ENCODE measurements around the gene ANKAR.

The ANKAR gene

GRCh38 chr2:189674374-189675112, at the start of gene ANKAR:
TSS of gene ANKAR (plus strand) at chr2:189674670. CDS start at chr2:189676491, 1,821 bp downstream.
- Mint-ChIP-seq H3K27ac (peak within 1 kb of the TSS; percentile 98), H3K9me3 (no peaks in the 10 kb centered on the region), H3K4me3 (peak within 1 kb of the TSS; percentile 82), H3K4me1 (peaks cover 31% of the 10 kb centered on the region), H3K36me3 (peaks cover 44% of the 10 kb centered on the region)
- peak; percentile 95 for ATAC-seq
- peak; percentile 78 to 91 for DNase-seq (ENCODE audit: low spot score in 2 of 2)

- DNase-seq (ENCODE audit: low spot score in 2 of 2) (no peak), ATAC-seq (no peak)
- H3K4me3 Mint-ChIP-seq: no peak overlapping the region
- peaks cover 5% of the 10 kb centered on the region for H3K4me1 Mint-ChIP-seq
- H3K27ac Mint-ChIP-seq: no peak overlapping the region
- no peaks in the 10 kb centered on the region for H3K9me3 Mint-ChIP-seq
- H3K36me3 Mint-ChIP-seq: no peaks in the 10 kb centered on the region
Measured at GRCh38 chr2:189625636-189626035, 48.8 kb upstream of the ANKAR start.

GRCh38 chr2:189627789-189628188, 46.7 kb upstream of the ANKAR start:
- H3K9me3 Mint-ChIP-seq: no peaks in the 10 kb centered on the region
- no peaks in the 10 kb centered on the region for H3K36me3 Mint-ChIP-seq
- no peak overlapping the region for H3K4me3 Mint-ChIP-seq
- DNase-seq (ENCODE audit: low spot score in 2 of 2): no peak
- peaks cover 5% of the 10 kb centered on the region for H3K4me1 Mint-ChIP-seq
- no peak overlapping the region for H3K27ac Mint-ChIP-seq
- no peak for ATAC-seq

GRCh38 chr2:189628817-189629530, 45.5 kb upstream of the ANKAR start:
- DNase-seq (ENCODE audit: low spot score in 2 of 2) (no peak), ATAC-seq (no peak)
- H3K27ac Mint-ChIP-seq: no peak overlapping the region
- H3K4me1 Mint-ChIP-seq: peaks cover 5% of the 10 kb centered on the region
- H3K36me3 Mint-ChIP-seq: no peaks in the 10 kb centered on the region
- H3K4me3 Mint-ChIP-seq: no peak overlapping the region
- no peaks in the 10 kb centered on the region for H3K9me3 Mint-ChIP-seq

GRCh38 chr2:189629531-189630453, 44.7 kb upstream of the ANKAR start:
- peaks cover under 1% of the 10 kb centered on the region for H3K4me1 Mint-ChIP-seq
- no peak overlapping the region for H3K27ac Mint-ChIP-seq
- H3K36me3 Mint-ChIP-seq: no peaks in the 10 kb centered on the region
- H3K4me3 Mint-ChIP-seq: no peak overlapping the region
- no peak for ATAC-seq
- no peaks in the 10 kb centered on the region for H3K9me3 Mint-ChIP-seq
- DNase-seq (ENCODE audit: low spot score in 2 of 2): no peak

- no peaks in the 10 kb centered on the region for H3K4me1 Mint-ChIP-seq
- H3K36me3 Mint-ChIP-seq: no peaks in the 10 kb centered on the region
- ATAC-seq (no peak), DNase-seq (ENCODE audit: low spot score in 2 of 2) (no peak)
- no peak overlapping the region for H3K4me3 Mint-ChIP-seq
- no peak overlapping the region for H3K27ac Mint-ChIP-seq
- no peaks in the 10 kb centered on the region for H3K9me3 Mint-ChIP-seq
Measured at GRCh38 chr2:189631849-189632248, 42.6 kb upstream of the ANKAR start.

GRCh38 chr2:189633392-189633811, 41.1 kb upstream of the ANKAR start:
- Mint-ChIP-seq H3K27ac (no peak overlapping the region), H3K9me3 (no peaks in the 10 kb centered on the region), H3K36me3 (no peaks in the 10 kb centered on the region), H3K4me3 (no peak overlapping the region), H3K4me1 (no peaks in the 10 kb centered on the region)
- DNase-seq (ENCODE audit: low spot score in 2 of 2) (no peak), ATAC-seq (no peak)

- Mint-ChIP-seq H3K4me1 (no peaks in the 10 kb centered on the region), H3K4me3 (no peak overlapping the region), H3K9me3 (no peaks in the 10 kb centered on the region), H3K36me3 (no peaks in the 10 kb centered on the region), H3K27ac (no peak overlapping the region)
- ATAC-seq: no peak
- no peak for DNase-seq (ENCODE audit: low spot score in 2 of 2)
Measured at GRCh38 chr2:189635353-189635752, 39.1 kb upstream of the ANKAR start.

- Mint-ChIP-seq H3K4me3 (no peak overlapping the region), H3K4me1 (peaks cover 12% of the 10 kb centered on the region), H3K27ac (no peak overlapping the region), H3K9me3 (no peaks in the 10 kb centered on the region), H3K36me3 (no peaks in the 10 kb centered on the region)
- no peak for DNase-seq (ENCODE audit: low spot score in 2 of 2)
- no peak for ATAC-seq
Measured at GRCh38 chr2:189638301-189639006, 36.0 kb upstream of the ANKAR start.

GRCh38 chr2:189639007-189639609, 35.4 kb upstream of the ANKAR start:
- no peak overlapping the region for H3K27ac Mint-ChIP-seq
- DNase-seq (ENCODE audit: low spot score in 2 of 2): no peak
- H3K4me3 Mint-ChIP-seq: no peak overlapping the region
- peak; percentile 43 for ATAC-seq
- no peaks in the 10 kb centered on the region for H3K36me3 Mint-ChIP-seq
- H3K9me3 Mint-ChIP-seq: no peaks in the 10 kb centered on the region
- H3K4me1 Mint-ChIP-seq: peaks cover 12% of the 10 kb centered on the region

GRCh38 chr2:189641002-189641401, 33.5 kb upstream of the ANKAR start:
- ATAC-seq (no peak), DNase-seq (ENCODE audit: low spot score in 2 of 2) (no peak)
- Mint-ChIP-seq H3K9me3 (no peaks in the 10 kb centered on the region), H3K4me3 (no peak overlapping the region), H3K36me3 (no peaks in the 10 kb centered on the region), H3K4me1 (peaks cover 12% of the 10 kb centered on the region), H3K27ac (no peak overlapping the region)

GRCh38 chr2:189641590-189641989, 32.9 kb upstream of the ANKAR start:
- no peaks in the 10 kb centered on the region for H3K36me3 Mint-ChIP-seq
- no peak overlapping the region for H3K4me3 Mint-ChIP-seq
- peaks cover 12% of the 10 kb centered on the region for H3K4me1 Mint-ChIP-seq
- DNase-seq (ENCODE audit: low spot score in 2 of 2): no peak
- ATAC-seq: peak; percentile 98
- H3K27ac Mint-ChIP-seq: no peak overlapping the region
- H3K9me3 Mint-ChIP-seq: no peaks in the 10 kb centered on the region

- Mint-ChIP-seq H3K36me3 (no peaks in the 10 kb centered on the region), H3K27ac (no peak overlapping the region), H3K4me1 (peaks cover 5% of the 10 kb centered on the region), H3K9me3 (no peaks in the 10 kb centered on the region), H3K4me3 (no peak overlapping the region)
- DNase-seq (ENCODE audit: low spot score in 2 of 2) (no peak), ATAC-seq (no peak)
Measured at GRCh38 chr2:189646521-189646920, 27.9 kb upstream of the ANKAR start.

- ATAC-seq (no peak), DNase-seq (ENCODE audit: low spot score in 2 of 2) (no peak)
- Mint-ChIP-seq H3K36me3 (no peaks in the 10 kb centered on the region), H3K9me3 (no peaks in the 10 kb centered on the region), H3K27ac (no peak overlapping the region), H3K4me1 (no peaks in the 10 kb centered on the region), H3K4me3 (no peak overlapping the region)
Measured at GRCh38 chr2:189648846-189649509, 25.5 kb upstream of the ANKAR start.

Measured in stimulated activated effector memory CD8-positive, alpha-beta T cell treated with anti-CD3 and anti-CD28 coated beads, Interleukin-12 subunit alpha, Interleukin-12 subunit beta, amount 100 ng/mL, for 72 hours (primary cell).